Mesenteric fat pad (tissue), 1 donor: ENCODE results near the gene TPM4. TPM values are rescaled to one million over a fixed set of nuclear protein-coding genes. Genes with fewer than 3 reads are reported as not detected.
"Not testable (repeated sequence)": the region's sequence is repeated elsewhere in the genome, so short reads cannot be mapped to it uniquely, and the experiment has no call there.

ENCODE experiments used
- DNase-seq: peaks from one replicate; pipeline ENCODE4 v3.0.0-alpha.2; 2020; ENCODE audit warnings: low spot score
- long read RNA-seq: library from polyadenylated mRNA; unstranded; transcript quantifications from one replicate; pipeline ENCODE4 v2.0.0, GENCODE V29; 2020
- total RNA-seq: library from RNA; stranded (reverse); fragmentation: NEBNext Ultra II Directional; extraction: Animal tissue kit (Norgen Biotek cat#: 25700); gene quantifications from one replicate; pipeline ENCODE4 v1.2.1, GENCODE V29; 2021
- donor health status: DM: yes; HTN: yes; CAD: no.

The TPM4 gene
- 385 TPM for total RNA-seq
- long read RNA-seq, transcript TPM4-213 (1 exons, 2,672 nt), result minor isoform, 33 of 1,867 reads
- long read RNA-seq, transcript TPM4-201 (8 exons, 2,666 nt), result major isoform, 1,612 of 1,867 reads
- long read RNA-seq, transcript TPM4-202 (9 exons, 1,417 nt), result minor isoform, 82 of 1,867 reads
- long read RNA-seq, partial matches to known transcripts, result 36 of 1,867 reads
- long read RNA-seq, other reads (novel, unspliced or antisense), result 104 of 1,867 reads

DNA sequence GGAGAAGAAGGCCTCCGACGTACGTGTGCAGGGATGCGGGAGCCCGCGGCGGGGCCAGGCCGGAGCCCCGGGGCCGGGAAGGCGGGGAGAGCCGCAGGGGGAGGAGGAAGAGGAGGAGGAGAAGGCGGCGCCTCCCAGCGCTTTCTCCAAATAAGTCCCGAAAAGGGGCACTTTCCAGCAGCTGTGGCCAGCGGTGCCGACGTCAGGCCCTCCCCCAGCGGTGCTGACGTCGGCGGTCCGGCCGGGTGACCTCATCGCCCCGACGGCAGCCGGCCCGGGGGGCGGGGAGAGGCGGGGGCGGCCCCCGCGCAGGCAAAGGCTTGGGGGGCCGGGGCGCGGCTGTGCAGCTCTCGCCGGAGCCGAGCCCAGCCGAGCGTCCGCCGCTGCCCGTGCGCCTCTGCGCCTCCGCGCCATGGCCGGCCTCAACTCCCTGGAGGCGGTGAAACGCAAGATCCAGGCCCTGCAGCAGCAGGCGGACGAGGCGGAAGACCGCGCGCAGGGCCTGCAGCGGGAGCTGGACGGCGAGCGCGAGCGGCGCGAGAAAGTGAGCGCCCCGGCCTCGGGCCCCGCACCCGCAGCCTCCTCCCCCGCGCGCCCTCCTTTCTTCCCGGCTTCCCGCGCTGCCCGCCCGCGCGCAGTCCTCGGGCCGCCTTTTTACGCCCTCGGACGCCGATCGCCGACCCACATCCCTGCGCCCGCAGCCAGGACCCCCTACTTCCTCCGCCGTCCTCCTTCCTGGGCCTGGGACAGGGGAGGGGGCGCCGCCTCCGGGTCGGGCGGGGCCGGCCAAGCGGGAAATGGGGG, at the start of gene TPM4:
TSS of gene TPM4 (plus strand) at position 342 of the 804 bp plus-strand sequence. CDS start at position 413, 71 bp downstream.
- peak; percentile 98 for DNase-seq

- no peak for DNase-seq
These were observed 49.5 kb upstream of the TPM4 start for GRCh38 chr19:16026756-16027155.

DNA sequence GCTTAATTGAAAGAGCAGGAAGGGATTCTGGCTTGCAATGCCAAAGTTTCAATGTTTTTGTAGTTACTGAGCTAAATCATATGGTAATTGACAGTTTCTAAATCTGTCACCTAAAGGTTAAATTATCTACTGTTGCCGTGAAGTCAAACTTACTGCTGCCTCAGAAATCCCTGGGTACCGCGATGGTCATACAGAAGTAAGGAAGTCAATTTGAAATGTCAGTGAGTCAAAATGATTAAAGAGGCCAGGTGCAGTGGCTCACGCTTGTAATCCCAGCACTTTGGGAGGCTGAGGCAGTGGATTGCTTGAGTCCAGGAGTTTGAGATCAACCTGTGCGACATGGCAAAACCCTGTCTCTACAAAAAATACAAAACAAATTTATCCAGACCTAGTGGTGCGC, 48.8 kb upstream of the TPM4 start:
- DNase-seq, result no peak

- not testable (repeated sequence) for DNase-seq
These were observed 46.1 kb upstream of the TPM4 start for GRCh38 chr19:16030155-16030554.

DNA sequence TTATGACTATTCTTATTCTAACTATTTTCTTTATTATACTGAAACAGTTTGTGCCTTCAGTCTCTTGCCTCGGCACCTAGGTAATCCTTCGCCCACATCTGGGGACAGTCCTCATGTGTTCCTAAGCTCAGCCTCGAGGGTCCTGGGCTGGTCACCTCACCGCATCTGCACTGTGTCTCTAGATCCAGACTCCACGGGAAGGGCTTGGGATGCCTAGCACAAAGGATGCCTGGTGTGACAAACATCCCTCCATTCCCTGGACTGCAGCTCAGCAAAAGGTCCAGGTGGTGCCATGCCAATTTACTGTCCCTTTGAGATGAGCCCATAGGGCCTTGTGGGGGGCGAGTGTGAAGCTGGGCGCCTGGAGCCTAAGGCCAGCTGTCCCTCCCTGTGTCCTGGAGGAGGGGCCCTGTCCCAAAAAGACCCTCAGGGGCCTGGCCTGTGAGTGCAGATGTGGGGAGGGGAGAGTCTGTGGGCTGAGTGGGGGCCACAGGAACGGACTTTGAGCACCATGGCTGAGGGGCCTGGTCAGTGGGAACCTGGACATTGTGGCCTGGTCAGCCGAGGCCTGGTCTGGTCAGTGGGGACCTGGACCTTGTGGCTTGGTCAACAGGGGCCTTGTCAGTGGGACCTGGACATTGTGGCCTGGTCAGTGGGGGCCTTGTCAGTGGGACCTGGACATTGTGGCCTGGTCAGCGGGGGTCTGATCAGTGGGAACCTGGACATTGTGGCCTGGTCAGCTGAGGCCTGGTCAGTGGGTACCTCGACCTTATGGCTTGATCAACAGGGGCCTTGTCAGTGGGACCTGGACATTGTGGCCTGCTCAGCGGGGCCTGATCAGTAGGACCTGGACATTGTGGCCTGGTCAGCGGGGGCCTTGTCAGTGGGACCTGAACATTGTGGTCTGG, 45.1 kb upstream of the TPM4 start:
- peak; percentile 86 for DNase-seq

- DNase-seq, result peak; percentile 74
These were observed 44.5 kb upstream of the TPM4 start for GRCh38 chr19:16031872-16032200.

DNA sequence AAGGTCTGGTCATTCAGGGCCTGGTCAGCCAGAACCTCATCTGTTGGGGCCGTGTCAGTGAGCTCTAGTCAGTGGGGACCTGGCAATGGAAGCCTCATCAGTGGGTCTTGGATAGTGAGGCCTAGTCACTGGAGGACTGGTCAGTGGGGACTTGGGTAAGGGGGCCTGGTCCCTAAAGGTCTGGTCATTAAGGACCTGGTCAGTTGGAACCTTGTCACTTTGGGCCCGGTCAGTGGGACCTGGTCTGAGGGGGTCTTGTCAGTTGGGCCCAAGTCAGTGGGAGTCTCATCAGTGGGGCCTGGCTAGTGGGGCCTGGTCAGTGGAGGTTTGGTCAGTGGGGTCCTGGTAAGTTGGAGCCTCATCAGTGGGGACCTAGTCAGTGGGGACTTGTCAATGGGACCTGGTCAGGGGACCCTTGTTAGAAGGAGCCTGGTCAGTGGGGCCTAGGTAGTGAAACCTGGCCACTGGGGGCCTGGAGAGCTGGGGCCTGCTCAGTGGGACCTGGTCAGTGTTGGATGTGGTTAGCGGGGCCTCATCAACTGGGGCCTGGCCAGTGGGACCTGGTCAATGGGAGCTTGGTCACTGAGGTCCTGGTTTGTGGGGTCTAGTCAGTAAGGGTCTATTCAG, 43.7 kb upstream of the TPM4 start:
- DNase-seq, result peak; percentile 74

GRCh38 chr19:16033136-16033530, 43.2 kb upstream of the TPM4 start:
- DNase-seq, result peak; percentile 59

DNA sequence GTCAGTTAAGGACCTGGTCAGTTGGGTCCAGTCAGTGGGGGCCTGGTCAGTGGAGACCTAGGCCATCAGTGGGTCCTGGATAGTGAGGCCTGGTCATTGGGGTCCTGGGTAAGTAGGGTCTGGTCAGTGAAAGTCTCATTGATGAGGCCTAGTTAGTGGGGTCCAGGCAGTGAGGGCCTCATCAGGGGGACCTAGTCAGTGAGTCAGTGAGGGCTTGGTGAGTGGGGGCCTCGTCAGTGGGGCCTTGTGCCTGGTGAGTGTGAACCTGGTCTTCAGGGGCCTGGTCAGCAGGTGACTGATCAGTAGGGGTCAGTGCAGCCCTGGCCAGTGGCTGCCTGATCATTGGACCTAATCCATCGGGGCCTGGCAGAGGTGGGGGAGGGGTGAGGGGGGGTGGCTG, 42.6 kb upstream of the TPM4 start:
- peak; percentile 77 for DNase-seq

DNA sequence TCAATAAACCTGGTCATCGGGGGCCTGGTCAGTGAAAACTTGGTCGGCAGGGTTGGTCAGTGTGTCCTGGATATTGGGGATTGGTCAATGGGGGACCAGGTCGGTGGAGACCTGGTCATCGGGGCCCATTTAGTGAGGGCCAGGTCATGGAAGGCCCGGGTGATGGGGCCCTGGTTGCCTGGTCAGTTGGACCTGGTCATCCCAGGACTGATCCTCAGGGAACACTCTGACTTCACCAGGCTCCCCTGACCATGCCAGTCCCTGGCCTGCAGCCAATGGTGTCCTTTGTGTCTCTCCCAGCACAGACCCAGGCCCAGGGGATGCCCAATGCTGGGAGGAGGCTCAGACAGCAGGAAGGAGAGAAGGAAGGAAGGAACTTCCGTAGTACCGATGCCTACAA, 42.1 kb upstream of the TPM4 start:
- DNase-seq, result peak; percentile 83

DNA sequence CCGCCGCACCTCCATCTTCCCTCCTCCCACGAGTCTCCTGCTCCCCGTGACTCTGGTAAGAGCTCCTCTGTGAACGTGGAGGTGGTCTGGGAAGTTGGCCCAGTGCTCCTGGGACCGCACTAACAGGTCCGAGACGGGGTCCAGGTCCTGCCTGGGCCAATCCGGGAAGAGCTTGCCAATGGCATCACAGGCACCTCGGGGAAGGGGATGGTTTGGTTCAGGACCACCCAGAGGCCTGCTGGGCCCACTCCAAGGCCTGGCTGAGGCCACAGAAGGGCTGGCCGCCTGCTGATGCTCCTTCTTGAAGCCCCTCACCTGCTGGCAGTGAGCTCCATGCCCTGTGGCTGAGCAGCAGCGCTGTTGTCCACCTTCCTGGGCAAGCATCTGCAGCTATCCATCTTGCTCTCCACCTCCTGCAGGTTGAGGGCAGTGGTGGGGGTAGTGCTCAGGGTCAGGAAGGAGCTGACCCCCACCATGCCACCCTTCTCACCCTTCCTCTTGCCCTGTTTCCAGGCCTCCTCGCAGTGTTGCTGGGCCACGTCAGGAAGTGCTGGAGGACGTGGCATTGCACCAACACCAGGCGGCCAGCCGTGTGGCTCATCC, 41.2 kb upstream of the TPM4 start:
- peak; percentile 86 for DNase-seq

- peak; percentile 88 for DNase-seq
These were observed 40.5 kb upstream of the TPM4 start for GRCh38 chr19:16035601-16036297.

DNA sequence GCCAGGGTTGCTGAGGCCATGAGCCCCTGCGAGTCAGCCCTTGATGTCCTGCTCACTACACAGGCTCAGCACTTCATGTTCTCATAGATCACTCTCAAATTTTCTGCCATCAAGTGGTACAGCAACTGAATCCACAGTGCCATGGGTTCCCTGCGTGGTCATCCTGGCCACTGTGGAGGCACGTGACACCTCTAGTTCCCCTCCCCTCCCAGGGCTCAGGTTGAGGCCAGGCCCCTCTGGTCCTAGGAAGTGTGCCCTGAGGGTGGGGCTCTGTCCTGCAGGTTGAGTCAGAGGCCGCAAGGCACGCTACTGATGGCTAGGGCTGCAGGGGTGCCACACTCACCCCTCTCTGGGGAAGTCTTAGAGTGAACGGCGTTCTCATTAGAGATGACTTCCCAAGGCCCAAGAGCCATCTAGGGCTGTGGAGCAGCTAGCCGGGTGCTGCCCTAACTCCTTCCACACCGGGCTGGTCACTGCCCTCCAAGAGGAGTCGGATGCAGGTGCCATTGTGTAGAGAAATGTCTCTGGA, 39.8 kb upstream of the TPM4 start:
- peak; percentile 75 for DNase-seq

DNA sequence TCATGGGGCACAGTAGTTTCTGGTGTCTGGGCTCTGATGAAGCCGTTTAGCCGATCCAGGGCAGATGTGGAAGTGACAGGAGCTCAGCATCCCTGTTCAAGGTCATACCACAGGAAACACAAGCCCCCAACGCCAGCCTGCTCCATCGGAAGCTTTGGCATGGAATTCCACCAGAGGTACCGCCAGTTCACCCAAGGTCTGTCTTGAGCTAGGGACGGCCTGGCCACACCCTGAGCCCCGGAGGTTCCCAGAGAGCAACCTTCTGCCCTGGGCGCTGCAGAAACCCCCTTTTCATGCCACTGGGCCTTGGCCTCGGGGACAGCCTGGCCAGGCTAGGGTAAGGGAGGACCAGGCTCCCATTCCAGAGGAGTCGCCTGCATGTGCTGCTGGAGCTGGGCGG, 39.4 kb upstream of the TPM4 start:
- peak; percentile 49 for DNase-seq

DNA sequence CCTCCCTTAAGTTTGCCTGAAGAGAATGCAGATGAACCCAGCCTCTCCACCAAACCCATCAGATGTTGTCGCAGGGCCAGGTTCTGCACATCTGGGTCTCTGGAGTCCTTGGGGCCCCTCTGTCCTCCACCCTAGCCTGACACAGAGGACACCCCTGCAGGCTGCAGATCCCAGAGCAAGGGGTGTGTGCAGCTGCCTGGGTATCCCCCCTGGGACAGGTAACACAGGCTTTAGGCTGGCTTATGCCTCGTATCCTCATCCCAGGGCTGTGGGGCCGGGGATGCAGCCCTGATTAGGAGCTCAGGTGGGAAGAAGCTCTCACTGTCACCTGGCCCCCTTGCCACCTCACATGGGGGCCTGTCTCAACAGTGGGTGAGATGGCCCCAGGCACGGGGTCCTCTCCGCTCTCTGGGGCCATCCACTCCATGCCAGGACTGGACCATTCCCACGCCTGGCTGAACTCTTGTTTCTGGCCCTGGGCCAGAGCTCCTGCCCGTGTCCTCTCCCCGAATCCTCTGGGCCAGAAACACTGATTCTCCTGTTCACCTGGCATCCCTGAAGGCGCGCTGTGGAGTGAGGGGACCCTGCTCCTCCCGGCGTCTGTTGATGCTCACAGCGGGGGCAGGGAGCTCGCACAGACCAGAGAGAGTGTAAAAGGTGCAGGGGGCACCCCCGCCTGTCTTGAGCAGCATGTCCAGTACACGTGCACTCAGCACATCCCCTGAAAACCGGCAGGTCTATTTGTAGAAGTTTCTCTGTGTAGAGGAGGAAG, 38.7 kb upstream of the TPM4 start:
- peak; percentile 74 for DNase-seq

DNA sequence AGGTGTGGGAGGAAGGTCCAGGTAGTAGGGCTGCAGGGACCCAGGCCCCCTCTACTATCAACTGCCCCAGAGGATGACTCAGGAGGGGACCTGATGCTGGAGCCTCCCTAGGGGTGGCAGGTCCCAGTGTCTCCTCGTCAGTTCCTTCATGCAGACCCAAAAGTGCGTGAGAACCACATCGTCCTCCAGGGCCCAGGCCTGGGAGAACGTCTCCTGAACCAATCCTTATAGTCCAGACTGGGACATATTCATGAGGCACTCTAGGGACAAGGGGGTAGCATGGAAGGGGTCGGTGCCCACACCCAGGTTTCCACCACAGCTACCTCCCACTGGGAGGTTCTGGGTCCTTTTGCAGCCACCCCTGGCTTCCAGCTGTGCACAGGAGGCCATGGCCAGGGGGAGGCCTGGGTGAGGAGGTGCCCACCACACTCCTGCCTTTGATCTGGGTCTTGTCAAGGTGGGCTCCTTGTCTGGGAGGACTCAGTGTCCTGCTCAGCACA, 38.0 kb upstream of the TPM4 start:
- peak; percentile 75 for DNase-seq

DNA sequence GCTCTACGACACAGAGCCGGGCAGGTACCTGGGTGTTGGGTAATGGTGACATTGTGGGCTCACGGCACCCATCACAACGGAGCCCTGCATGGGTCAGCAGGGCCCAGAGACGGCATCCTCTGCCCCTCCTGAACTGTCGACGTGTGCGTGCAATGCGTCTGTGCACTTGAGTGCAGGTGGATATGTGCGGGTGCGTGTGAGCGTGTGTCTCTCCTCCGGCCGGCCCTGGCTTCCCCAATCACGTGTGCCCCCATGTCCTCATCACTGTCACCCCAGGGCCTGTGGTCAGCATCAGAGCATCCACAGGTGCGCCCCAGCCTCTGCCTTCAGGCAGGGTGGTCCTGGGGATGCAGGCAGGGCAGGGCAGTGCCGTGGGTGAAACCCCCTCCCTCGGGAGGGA, 37.2 kb upstream of the TPM4 start:
- DNase-seq, result peak; percentile 76

DNA sequence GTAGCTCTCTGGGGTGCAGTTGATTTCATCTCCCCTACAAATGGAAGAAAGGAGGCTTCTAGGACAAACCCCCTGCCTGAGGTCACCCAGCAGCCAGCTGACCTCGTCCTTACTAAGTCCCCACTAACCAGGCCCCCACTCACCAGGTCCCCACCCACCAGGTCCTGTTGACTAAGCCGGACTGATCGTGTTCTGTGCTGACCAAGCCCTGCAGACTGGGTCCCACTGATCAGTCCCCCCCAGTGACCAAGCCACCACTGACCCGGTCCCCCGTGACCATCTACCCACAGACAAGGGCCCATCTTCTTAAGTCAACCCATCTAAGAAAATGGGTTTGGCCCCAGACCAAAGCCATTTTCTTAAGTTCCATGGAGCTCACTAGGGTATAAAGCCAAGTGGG, 36.8 kb upstream of the TPM4 start:
- DNase-seq, result peak; percentile 43

DNA sequence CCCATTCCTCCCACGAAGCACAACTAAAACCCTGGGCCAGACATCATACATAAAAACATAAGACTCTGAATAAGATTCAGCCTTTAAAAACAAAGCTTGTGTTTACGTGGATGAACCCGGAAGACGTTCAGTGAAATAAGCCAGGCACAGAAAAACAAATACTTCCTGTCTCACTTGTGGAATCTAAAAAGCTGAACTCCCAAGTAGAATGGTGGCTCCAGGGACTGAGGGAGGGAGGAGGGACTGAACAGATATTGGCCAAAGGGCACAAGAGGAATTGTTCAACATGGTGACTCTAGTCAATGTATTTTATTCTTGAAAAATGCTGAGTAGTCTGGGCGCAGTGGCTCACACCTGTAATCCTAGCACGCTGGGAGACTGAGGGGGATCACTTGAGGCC, 35.7 kb upstream of the TPM4 start:
- no peak for DNase-seq
